Measurements from ENCODE around the gene SCYGR7. TPM values are rescaled to one million over a fixed set of nuclear protein-coding genes. Genes with fewer than 3 reads are reported as not detected.
A peak's percentile ranks its signal among the peaks of the same experiment; 100 is the strongest.

Gene SCYGR7
- total RNA-seq, 1 donor from 2014 or later: not detected

- no peak overlapping the region for H3K4me3 Mint-ChIP-seq
- no peaks in the 10 kb centered on the region for H3K27me3 Mint-ChIP-seq (ENCODE audit: low read depth)
- peaks cover 3% of the 10 kb centered on the region for H3K9me3 Mint-ChIP-seq
- no peak for TF ChIP-seq CTCF (IDR thresholded peaks at IDR 0.05; ENCODE audit: unreplicated experiment)
- peaks cover 14% of the 10 kb centered on the region for H3K4me1 Mint-ChIP-seq
- no peak for DNase-seq (ENCODE audit: low spot score in 2 of 2, unreplicated experiment in 2 of 2)
- H3K36me3 Mint-ChIP-seq: no peaks in the 10 kb centered on the region
- H3K27ac Mint-ChIP-seq: peak overlapping the region; percentile 2
Measured at GRCh38 chr2:227759411-227760118, 31.4 kb downstream of the SCYGR7 start.

GRCh38 chr2:227761740-227762476 lies 33.8 kb downstream of the SCYGR7 start:
- no peak for DNase-seq (ENCODE audit: low spot score in 2 of 2, unreplicated experiment in 2 of 2)
- H3K4me1 Mint-ChIP-seq: peaks cover 20% of the 10 kb centered on the region
- no peak overlapping the region for H3K4me3 Mint-ChIP-seq
- H3K27ac Mint-ChIP-seq: peak overlapping the region; percentile 21
- peaks cover 3% of the 10 kb centered on the region for H3K9me3 Mint-ChIP-seq
- no peak for TF ChIP-seq CTCF (IDR thresholded peaks at IDR 0.05; ENCODE audit: unreplicated experiment)
- H3K36me3 Mint-ChIP-seq: no peaks in the 10 kb centered on the region
- H3K27me3 Mint-ChIP-seq (ENCODE audit: low read depth): no peaks in the 10 kb centered on the region

GRCh38 chr2:227765788-227766372 lies 37.7 kb downstream of the SCYGR7 start:
- no peak for DNase-seq (ENCODE audit: low spot score in 2 of 2, unreplicated experiment in 2 of 2)
- Mint-ChIP-seq H3K36me3 (no peaks in the 10 kb centered on the region), H3K9me3 (peaks cover 2% of the 10 kb centered on the region), H3K4me1 (peaks cover 14% of the 10 kb centered on the region), H3K27me3 (ENCODE audit: low read depth) (no peaks in the 10 kb centered on the region), H3K27ac (peak overlapping the region; percentile 85), H3K4me3 (no peak overlapping the region)
- no peak for TF ChIP-seq CTCF (IDR thresholded peaks at IDR 0.05; ENCODE audit: unreplicated experiment)

- peak overlapping the region; percentile 44 for H3K27ac Mint-ChIP-seq
- H3K27me3 Mint-ChIP-seq (ENCODE audit: low read depth): no peaks in the 10 kb centered on the region
Measured at GRCh38 chr2:227766373-227766883, 38.3 kb downstream of the SCYGR7 start.

GRCh38 chr2:227767830-227768229 lies 39.7 kb downstream of the SCYGR7 start:
- H3K27ac Mint-ChIP-seq: no peak overlapping the region
- no peak for DNase-seq (ENCODE audit: low spot score in 2 of 2, unreplicated experiment in 2 of 2)
- no peak overlapping the region for H3K4me3 Mint-ChIP-seq
- TF ChIP-seq CTCF (IDR thresholded peaks at IDR 0.05; ENCODE audit: unreplicated experiment): no peak
- H3K27me3 Mint-ChIP-seq (ENCODE audit: low read depth): no peaks in the 10 kb centered on the region
- no peaks in the 10 kb centered on the region for H3K36me3 Mint-ChIP-seq
- no peaks in the 10 kb centered on the region for H3K9me3 Mint-ChIP-seq
- peaks cover 6% of the 10 kb centered on the region for H3K4me1 Mint-ChIP-seq

More at GRCh38 chr2:227766373-227766883, 38.3 kb downstream of the SCYGR7 start:
- no peak overlapping the region for H3K4me3 Mint-ChIP-seq
- H3K36me3 Mint-ChIP-seq: no peaks in the 10 kb centered on the region
- TF ChIP-seq CTCF (IDR thresholded peaks at IDR 0.05; ENCODE audit: unreplicated experiment): peak; percentile 84
- H3K4me1 Mint-ChIP-seq: peaks cover 13% of the 10 kb centered on the region
- peak; percentile 52 to 82 for DNase-seq (ENCODE audit: low spot score in 2 of 2, unreplicated experiment in 2 of 2)
- no peaks in the 10 kb centered on the region for H3K9me3 Mint-ChIP-seq
